ENCODE measurements around the gene PHC3.

DNA sequence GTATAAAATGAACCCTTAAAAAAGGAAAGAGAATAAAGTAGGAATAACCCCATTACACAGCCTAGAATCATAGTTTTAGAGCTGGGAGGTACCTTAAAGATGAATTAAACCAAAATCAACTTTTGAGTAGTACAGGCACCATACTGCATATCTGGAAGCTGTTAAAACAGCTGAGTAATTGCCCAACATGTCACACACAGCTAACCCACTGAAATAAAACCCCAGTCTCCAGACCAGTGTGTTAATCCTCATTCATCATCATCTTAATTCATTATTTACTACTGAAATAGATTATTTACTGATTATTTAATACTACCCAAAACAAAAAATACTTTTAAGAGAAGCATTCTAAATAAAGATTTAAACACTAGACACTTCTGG lies 90.9 kb downstream of the PHC3 start:
- TF ChIP-seq, protein P1, sequence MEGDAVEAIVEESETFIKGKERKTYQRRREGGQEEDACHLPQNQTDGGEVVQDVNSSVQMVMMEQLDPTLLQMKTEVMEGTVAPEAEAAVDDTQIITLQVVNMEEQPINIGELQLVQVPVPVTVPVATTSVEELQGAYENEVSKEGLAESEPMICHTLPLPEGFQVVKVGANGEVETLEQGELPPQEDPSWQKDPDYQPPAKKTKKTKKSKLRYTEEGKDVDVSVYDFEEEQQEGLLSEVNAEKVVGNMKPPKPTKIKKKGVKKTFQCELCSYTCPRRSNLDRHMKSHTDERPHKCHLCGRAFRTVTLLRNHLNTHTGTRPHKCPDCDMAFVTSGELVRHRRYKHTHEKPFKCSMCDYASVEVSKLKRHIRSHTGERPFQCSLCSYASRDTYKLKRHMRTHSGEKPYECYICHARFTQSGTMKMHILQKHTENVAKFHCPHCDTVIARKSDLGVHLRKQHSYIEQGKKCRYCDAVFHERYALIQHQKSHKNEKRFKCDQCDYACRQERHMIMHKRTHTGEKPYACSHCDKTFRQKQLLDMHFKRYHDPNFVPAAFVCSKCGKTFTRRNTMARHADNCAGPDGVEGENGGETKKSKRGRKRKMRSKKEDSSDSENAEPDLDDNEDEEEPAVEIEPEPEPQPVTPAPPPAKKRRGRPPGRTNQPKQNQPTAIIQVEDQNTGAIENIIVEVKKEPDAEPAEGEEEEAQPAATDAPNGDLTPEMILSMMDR (IDR thresholded peaks at IDR 0.05), result no peak
- TF ChIP-seq POLR2A (IDR thresholded peaks at IDR 0.05), result no peak
